ENCODE measurements around the gene RALBP1. TPM values are rescaled to one million over a fixed set of nuclear protein-coding genes. Genes with fewer than 3 reads are reported as not detected.

The RALBP1 gene
- polyA plus RNA-seq, 1 donor, result 39.5 TPM

DNA sequence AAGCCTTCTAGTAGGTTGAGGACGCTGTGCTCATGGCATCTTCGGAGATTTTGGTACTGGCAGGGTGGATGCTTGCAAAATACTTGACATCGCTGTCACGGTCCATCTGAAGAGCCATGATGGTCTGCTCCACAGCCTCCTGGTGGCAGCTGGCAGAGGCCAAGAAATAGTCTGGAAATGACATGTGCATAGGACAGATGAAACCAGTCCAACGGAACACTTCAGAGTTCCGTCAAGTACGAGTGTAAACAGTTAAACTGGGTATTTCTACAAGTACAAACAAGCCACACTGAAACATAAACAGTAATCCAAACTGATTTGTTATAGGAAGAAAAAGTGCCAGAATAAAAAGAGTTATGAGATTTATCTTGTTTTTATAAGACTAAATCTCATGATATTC lies 72.5 kb downstream of the RALBP1 start:
- no peak for DNase-seq (ENCODE audit: low read depth)

DNA sequence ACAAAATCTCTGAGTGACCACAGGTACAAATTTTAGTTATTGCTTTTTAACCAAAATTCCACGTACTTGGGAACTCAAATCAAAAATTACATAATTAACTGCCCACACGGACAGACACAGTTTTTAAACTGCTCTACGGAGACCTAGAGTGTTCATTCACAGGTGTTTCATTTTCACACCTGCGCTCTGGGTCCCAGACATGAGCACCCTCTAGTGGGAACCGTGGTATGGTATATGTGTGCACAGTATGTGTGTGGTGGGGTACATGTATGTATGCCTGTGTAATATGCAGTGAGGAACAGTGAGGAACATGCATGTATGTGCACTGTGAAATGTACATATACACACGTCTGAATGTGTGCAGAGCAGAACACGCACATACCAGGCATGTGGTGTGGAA lies 74.1 kb downstream of the RALBP1 start:
- no peak for DNase-seq (ENCODE audit: low read depth)

DNA sequence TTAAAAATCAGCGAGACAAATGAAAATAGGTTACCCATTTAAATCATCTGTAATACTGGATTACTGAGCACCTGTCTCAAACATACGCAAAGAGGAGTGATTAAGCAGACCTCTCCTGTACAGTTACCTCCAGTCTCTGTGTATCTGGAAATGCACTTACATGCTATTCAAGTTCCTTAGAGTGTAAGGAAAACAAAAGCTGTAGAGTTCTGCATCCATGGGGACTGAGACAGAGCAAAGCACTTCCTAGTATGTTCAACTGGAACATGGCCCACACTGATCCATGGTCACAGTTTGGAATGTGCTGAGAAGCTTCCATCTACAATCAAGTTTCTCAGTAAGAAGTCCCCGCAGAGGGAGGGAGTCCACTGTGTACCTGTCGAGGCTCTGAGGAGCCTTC lies 75.1 kb downstream of the RALBP1 start:
- no peak for DNase-seq (ENCODE audit: low read depth)

DNA sequence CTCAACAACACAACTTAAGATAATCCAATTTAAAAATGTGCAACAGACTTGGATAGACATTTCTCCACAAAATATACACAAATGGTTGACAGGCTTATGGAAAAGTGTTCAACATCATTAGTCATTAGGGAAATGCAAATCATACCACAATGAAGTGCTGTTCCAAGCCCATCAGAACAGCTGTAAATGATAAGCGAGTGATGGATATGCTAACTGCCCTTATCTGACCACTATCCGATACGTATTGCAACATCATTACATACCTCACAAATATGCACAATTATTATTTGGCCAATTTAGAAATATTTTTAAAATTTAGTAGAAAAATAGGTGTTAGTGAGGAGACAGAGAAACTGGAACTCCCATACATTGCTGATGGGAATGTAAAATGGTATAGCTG lies 76.9 kb downstream of the RALBP1 start:
- DNase-seq (ENCODE audit: low read depth), result no peak

DNA sequence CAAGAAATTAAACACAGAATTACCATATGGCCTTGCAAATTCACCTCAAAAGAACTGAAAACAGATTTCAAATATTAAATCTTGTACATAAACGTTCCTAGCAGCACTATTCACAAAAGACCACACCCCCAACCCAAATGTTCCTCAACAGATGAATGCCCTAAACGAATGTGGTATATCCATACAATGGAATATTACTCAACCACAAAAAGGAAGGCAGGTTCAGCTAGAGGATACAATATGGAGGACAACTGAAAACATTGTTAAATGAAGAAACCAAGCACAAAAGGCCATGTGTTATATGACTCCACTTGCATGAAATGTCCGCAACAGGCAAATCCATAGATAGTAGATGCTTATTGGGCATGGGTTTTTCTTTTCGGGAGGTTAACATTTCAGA lies 77.3 kb downstream of the RALBP1 start:
- DNase-seq (ENCODE audit: low read depth), result no peak

DNA sequence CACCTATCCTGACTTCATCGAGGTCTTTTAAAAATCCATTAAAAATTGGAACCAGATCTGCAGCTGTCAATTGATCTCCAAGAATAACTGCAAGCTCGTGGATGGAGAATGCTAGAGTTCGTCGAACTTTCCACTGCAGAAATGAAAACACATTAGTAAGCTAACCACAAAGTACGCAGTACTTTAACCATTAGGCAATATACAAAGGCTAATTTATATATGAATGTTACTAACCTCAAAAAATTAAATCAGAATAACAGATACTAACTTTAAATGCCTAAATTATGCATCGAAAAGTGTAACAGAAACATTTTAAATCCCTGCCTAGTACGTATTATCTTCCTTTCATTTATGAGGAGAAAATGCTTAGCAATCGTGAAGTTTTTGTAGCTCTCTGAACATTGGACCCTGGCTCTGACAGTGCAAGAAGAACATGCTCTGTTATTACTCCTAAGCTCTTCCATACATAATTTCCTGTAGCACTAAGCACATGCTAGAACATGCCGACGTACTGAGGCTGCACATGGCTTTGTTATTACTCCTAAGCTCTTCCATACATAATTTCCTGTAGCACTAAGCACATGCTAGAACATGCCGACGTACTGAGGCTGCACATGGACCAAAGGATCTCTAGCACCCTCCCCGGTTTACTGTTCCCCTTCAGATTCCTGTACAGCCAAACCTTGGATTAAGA lies 82.1 kb downstream of the RALBP1 start:
- no peak for DNase-seq (ENCODE audit: low read depth)

DNA sequence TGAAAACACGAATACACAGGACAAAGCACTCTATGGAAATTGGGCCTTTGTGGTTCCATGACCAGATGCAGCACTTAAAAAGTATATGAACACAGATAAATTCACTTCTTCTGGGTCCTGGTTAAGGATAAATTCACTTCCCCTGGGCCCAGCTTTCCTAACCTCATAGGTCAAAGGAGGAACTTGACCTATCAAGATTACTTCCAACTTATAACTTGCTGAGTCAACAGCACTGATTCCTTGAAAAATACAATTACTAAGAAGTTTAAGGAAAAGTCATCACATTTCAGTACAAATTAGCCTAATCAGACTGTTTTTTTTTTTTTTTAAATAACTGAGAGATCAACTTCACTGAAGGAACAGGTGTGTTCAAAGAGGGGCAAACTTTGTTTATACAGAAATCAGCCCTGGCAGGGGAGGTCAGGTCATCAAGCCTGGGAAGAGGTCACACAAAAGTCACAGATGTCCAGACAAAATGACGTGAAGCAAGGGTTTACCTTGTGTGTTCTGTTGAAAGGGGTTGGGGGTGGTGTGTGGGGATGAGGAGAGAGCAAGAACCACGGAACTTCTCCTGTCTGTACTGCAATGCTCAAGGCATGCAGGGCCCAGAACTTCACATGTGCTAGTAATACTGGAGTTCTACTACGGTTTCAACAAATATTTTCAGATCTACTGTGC lies 83.2 kb downstream of the RALBP1 start:
- DNase-seq (ENCODE audit: low read depth), result no peak

DNA sequence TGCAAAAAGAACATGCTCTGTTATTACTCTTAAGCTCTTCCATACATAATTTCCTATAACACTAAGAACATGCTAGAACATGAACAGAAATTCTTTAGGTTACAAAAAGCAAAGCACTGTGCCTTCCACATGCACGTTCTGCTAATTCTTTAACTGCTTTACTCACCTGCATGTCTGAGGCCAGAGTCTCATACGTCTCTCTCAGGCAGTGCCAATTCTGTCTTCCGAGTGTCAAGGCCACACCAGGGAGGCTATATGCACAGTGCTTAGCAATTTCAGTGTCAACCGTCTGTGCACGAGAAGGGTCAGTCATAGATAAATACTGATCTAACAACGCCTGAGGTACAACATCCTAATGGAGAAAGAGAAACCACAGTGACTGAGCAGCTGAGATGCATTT lies 83.9 kb downstream of the RALBP1 start:
- DNase-seq (ENCODE audit: low read depth), result no peak

DNA sequence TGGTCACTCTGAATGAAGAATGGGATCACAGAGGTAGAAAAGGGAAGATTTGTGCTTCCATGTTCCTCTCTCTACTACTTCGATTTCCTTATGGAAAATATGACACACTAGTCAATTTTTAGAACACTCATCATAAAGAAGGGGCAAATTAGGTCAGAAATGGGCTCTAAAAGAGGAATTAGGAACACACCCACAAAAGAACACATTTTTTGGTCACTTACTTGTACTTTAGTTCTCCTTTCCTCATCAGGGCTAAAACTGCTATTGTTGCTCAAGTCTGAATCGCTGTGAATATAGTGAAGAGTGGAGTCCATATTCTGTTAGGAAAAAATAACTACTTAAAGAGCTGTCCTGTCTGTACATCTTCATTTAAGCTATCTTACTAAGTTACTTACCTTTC lies 86.4 kb downstream of the RALBP1 start:
- no peak for DNase-seq (ENCODE audit: low read depth)

DNA sequence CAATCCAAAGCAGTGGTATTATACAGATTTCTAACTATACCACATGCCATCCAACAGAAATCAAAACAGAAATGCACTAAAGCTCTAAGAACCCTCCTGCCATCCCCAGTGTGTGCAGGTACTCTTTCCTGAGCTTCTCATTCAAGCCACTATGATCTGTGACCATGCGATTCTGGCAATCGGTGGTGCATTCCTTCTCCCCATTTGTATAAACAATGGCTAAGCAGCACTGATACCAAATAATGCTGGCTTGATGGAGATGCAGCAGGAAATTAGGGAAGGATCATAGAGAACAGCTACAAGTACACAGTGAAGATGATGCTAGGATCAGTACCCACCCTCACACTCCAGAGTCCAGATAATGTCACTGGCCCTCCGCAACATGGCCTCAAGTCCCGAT lies 87.3 kb downstream of the RALBP1 start:
- no peak for DNase-seq (ENCODE audit: low read depth)

DNA sequence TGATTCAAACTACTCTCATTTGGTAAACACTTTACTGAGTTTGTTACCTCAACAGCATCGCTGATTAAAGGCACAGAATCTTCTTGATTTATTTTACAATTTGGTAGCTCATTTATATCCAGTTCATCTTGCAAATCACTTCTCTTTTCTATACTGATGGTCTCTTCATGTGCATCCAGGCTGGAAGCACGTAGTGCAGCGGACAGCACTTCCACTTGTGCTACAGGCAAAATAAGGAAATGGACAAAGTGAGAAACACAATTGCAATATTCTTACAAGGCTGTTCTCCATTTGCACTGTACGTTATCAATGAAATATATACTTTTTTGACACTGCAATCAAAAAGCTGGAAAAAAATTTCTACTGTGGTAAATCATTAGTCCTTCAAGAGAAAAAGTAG lies 88.0 kb downstream of the RALBP1 start:
- no peak for DNase-seq (ENCODE audit: low read depth)

DNA sequence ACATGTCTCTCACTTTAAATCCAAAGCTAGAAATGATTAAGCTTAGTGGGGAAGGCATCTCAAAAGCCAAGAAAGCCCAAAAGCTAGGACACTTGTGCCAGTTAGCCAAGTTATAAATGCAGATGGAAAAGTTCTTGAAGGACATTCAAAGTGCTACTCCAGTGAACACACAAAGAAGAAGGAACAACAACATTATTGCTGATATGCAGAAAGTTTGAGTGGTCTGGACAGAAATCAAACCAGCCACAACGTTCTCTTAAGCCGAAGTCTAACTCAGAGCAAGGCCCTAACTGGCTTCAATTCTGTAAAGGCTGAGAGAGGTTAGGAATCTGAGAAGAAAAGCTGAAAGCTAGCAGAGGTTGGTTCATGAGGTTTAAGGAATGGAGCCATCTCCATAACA lies 90.1 kb downstream of the RALBP1 start:
- DNase-seq (ENCODE audit: low read depth), result no peak

DNA sequence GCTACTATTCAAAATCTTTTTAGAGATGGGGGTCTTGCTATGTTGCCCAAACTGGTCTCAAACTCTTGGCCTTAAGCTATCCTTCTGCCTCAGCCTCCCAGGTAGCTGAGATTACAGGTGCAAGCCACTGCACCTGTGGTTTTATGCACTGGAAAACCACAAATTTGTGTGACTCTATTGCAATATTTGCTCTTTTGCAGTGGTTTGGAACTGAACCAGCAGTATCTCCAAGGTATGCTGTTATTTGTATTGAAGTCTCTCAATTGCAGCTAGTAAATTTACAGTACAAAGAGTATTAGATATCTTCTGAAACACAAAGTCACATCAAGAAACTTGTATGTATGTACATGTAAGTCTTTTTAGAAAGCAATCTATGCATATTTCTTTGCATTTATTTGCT lies 92.9 kb downstream of the RALBP1 start:
- no peak for DNase-seq (ENCODE audit: low read depth)

DNA sequence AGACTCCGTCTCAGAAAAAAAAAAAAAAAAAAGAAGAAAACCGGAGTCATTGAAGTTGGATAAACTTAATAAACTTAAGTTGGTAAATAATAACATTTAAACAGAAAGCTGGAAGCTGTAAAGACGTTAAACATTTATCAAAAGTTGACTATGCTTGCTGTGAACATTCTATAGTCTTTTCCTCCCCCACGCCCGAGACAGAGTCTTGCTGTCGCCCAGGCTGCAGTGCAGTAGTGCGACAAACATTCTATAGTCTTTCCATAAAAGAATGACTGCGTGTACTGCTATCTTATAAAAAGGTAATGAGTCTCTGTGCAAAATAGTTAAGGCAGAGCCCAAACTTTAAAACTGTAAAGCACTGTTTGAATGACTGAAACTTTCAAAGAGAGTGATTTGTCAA lies 93.9 kb downstream of the RALBP1 start:
- no peak for DNase-seq (ENCODE audit: low read depth)

DNA sequence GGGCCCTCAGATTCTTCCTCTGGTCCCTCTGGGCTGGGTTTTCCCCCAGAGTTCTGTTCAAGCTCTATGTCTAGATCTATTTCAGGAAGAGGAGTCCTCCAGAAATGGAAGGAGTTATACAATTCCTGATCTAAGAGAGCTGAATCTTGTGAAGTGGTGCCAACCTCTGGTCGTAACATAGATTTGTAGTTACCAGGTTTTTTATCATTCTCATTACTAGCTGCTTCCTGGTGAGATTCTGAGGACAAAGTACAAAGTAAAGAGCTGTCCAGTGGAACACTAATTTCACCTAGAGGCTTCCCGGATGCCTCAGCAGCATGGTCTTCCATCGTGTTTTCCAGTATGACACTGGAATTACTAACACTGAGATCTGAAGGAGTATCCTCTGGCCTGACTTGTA lies 94.9 kb downstream of the RALBP1 start:
- DNase-seq (ENCODE audit: low read depth), result no peak

DNA sequence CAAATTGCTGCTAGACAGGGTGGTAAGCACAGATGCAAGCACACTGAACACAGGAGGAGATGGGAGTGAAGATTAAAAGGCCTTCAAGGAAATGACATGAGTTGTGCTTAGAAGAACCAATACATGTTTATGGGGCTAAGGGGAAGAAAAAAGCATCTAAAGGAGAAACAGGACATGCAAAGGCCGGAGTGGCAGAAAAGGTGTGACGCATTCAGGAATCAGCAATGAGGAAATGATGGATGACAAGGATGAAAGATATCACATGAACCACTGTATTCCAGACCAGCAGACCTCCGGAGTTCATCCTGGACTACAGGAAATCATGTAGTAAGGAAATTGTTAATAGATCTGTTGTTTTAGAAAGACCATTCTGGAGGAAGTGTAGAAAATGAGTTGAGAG lies 96.2 kb downstream of the RALBP1 start:
- no peak for DNase-seq (ENCODE audit: low read depth)

DNA sequence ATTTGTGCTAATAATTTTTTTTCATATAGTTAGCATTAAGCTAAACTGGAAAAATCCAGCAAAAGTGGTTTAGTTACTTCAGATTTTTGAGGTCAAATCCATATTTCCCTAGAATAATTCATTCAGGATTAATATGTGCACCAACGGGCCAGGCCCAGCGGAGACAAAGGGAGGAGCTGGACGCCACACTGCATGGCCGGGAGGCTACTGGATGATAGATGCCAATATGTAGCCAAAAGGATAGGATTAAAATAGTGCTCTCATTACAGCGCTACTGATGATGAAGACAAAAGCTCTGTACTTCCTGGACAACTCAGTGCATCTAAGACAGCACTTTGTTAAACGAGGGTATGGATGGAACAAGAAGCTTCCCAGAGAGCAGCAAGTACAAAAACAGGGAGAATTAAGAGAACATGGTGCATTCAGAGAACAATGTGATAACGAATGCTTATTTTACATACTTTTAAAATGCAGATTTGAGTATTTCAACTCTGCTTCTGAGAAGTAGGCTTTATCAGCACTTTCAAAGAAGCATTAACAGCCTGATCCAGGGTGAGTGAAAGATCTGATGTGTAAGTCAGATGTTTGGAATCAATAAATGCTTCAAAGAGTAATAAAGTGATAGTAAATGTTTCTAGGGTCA lies 99.3 kb downstream of the RALBP1 start:
- no peak for DNase-seq (ENCODE audit: low read depth)

DNA sequence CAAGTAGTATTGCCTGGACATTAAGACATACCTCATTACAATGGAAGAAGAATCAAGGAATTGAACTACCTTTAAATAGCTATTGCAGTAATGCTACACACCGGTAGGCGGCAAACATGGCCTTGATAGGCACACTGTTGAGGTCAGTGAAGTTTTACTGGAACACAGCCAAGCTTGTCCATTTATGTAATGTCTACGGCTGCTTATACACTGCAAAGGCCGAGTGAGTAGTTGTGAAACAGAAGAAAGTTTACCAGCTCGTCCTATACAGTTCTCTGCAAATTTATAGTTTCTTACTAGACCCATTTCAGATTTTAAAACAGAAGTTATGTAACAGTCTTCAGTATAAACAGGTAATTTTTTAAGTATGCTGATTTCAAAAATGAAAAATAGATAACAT lies 100.2 kb downstream of the RALBP1 start:
- peak; percentile 96 for DNase-seq (ENCODE audit: low read depth)

DNA sequence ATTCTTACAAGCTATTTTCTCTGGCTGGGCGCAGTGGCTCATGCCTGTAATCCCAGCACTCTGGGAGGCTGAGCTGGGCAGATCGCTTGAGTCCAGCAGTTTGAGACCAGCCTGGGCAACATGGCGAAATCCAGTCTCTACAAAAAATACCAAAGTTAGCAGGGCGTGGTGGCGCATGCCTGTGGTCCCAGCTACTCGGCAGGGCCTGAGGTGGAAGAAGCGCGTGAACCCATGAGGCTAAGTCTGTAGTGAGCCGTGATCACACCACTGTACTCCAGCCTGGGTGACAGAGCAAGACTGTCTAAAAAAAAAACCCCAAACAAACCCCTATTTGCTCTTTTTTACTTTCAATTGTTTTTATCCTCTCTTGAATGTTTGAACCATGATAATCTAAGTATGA lies 102.0 kb downstream of the RALBP1 start:
- no peak for DNase-seq (ENCODE audit: low read depth)

DNA sequence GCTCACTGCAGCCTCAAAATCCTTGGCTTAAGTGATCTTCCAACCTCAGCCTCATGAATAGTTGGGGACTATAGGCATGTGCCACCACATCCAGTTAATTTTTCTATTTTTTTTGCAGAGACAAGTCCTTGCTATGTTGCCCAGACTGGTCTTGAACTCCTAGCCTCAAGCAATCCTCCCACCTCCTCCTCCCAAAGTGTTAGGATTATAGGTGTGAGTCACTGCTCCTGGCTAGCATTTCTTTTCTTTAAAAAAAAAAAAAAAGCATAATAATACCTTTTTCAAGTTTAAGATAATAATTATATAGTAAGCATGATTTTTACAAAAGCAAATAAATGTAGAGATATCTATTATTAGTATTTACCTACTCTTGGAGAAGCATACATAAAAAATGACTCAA lies 103.0 kb downstream of the RALBP1 start:
- no peak for DNase-seq (ENCODE audit: low read depth)

DNA sequence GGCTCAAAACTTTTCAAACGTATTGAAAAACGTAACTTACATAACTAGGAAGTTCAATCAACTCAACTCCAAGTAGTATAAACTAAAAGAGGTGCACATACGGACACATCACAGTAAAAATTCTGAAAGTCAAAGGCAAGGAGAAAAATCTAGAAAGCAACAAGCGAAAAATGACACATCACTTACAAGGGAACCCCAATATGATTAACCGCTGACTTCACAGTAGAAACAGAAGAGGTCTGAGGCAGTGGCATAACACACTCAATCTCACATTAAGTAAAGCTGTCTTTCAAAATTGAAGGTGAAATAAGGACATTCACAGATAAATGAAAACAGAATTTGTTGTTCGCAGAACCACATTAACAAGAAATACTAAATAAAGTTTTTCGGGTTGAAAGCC lies 106.4 kb downstream of the RALBP1 start:
- DNase-seq (ENCODE audit: low read depth), result no peak

DNA sequence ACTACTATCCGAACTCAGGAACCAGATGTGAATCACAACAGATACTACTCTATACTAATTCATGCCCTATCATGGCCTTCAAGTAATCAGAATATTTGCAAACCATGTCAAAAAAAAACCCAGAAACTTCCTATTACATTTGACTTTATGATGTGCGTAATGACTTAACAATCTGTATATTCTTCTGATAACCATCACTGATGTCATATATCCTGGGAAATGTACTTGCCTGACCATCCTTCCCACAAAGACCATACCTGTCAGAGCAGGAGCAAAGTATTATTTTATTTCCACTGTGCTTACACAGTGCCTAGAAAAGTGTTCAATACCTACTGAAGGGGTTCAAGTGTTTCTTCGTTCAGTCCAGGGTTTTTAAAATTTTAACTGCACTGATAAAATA lies 111.5 kb downstream of the RALBP1 start:
- DNase-seq (ENCODE audit: low read depth), result no peak

Data from forelimb muscle (tissue), 1 donor.